Activated T-helper 1 cell treated with Interleukin-2 at 50 U/mL for 16 hours (primary cell): Measurements from ENCODE around the gene SDR39U1.

ENCODE experiments used
- DNase-seq: peaks from one replicate; pipeline ENCODE4 v3.0.0-alpha.2; 2020; ENCODE audit warnings: low read depth

SDR39U1 gene

GRCh38 chr14:24429395-24430142, 13.0 kb downstream of the SDR39U1 start, which contains the start of the genes CBLN3 and KHNYN:
TSS of gene CBLN3 (minus strand) at chr14:24429668. CDS start at chr14:24429054, 614 bp downstream.
TSS of gene KHNYN (plus strand) at chr14:24429954. CDS start at chr14:24430731, 777 bp downstream.
- peak; percentile 83 for DNase-seq

GRCh38 chr14:24428628-24429394, 13.8 kb downstream of the SDR39U1 start:
- no peak for DNase-seq

- no peak for DNase-seq
These were observed 14.8 kb downstream of the SDR39U1 start for GRCh38 chr14:24427537-24428508.

GRCh38 chr14:24426912-24427536, 15.6 kb downstream of the SDR39U1 start:
- DNase-seq: no peak

GRCh38 chr14:24426150-24426911, 16.2 kb downstream of the SDR39U1 start:
- DNase-seq: no peak

GRCh38 chr14:24425704-24426103, 16.9 kb downstream of the SDR39U1 start:
- no peak for DNase-seq

GRCh38 chr14:24422694-24423601, 19.6 kb downstream of the SDR39U1 start:
- no peak for DNase-seq

GRCh38 chr14:24422261-24422660, 20.3 kb downstream of the SDR39U1 start:
- DNase-seq: no peak

- no peak for DNase-seq
These were observed 24.1 kb downstream of the SDR39U1 start for GRCh38 chr14:24418492-24418873.

- no peak for DNase-seq
These were observed 24.6 kb downstream of the SDR39U1 start for GRCh38 chr14:24417832-24418491.

GRCh38 chr14:24416932-24417619, 25.5 kb downstream of the SDR39U1 start:
- no peak for DNase-seq

GRCh38 chr14:24416254-24416931, 26.2 kb downstream of the SDR39U1 start:
- DNase-seq: no peak

- DNase-seq: no peak
These were observed 26.9 kb downstream of the SDR39U1 start for GRCh38 chr14:24415421-24416253.

- DNase-seq: no peak
These were observed 27.7 kb downstream of the SDR39U1 start for GRCh38 chr14:24414732-24415420.

GRCh38 chr14:24414077-24414476, 28.5 kb downstream of the SDR39U1 start:
- DNase-seq: no peak
